Liver (tissue), 3 donors: ENCODE data around the gene HID1.

Experiments
- CTCF ChIP-seq: fragments of 150-350 bp; IDR thresholded peaks from 2 replicates; pipeline ENCODE4 v1.5.1; 2017; ENCODE audit warnings: improper control_type of control experiment, low read depth, low read length; ENCODE audit not compliant: missing input control
- EGR1 ChIP-seq, 2 donors: IDR thresholded peaks; 2 replicates each; pipeline ENCODE4 v1.6.1; 2016 to 2018; ENCODE audit warnings: antibody characterized with exemption in 2 of 2, low read depth in 2 of 2
- FOXA1 ChIP-seq: IDR thresholded peaks from 2 replicates; pipeline ENCODE4 v1.6.1; 2016; ENCODE audit warnings: antibody characterized with exemption
- GABPA ChIP-seq, 2 donors: IDR thresholded peaks in 1 of 2; conservative IDR thresholded peaks in 1 of 2; 2 replicates each; pipeline ENCODE4 v1.6.1; 2016; ENCODE audit warnings: antibody characterized with exemption in 2 of 2, mild to moderate bottlenecking in 1 of 2, moderate library complexity in 1 of 2
- JUND ChIP-seq, 2 donors: IDR thresholded peaks; 2 replicates each; pipeline ENCODE4 v1.6.1; 2016; ENCODE audit warnings: antibody characterized with exemption in 2 of 2
- MAX ChIP-seq: IDR thresholded peaks from 2 replicates; pipeline ENCODE4 v1.6.1; 2016; ENCODE audit warnings: antibody characterized with exemption
- RAD21 ChIP-seq, 2 donors: IDR thresholded peaks; 2 replicates each; pipeline ENCODE4 v1.6.1; 2016; ENCODE audit warnings: antibody characterized with exemption in 2 of 2, mild to moderate bottlenecking in 2 of 2
- RXRA ChIP-seq, 2 donors: IDR thresholded peaks; 2 replicates each; pipeline ENCODE4 v1.6.1; 2017 to 2018; ENCODE audit warnings: antibody characterized with exemption in 2 of 2, mild to moderate bottlenecking in 1 of 2
- SP1 ChIP-seq: IDR thresholded peaks from 2 replicates; pipeline ENCODE4 v1.6.1; 2018; ENCODE audit warnings: antibody characterized with exemption, mild to moderate bottlenecking
- YY1 ChIP-seq: IDR thresholded peaks from 2 replicates; pipeline ENCODE4 v1.6.1; 2016; ENCODE audit warnings: antibody characterized with exemption, mild to moderate bottlenecking
- ZBTB33 ChIP-seq: IDR thresholded peaks from 2 replicates; pipeline ENCODE4 v1.6.1; 2016; ENCODE audit warnings: antibody characterized with exemption
- donor health status: healthy.
- donor health status: healthy.

GRCh38 chr17:74930535-74931036 lies 42.0 kb downstream of the HID1 start:
- TF ChIP-seq GABPA (IDR thresholded peaks at IDR 0.05 in 1 of 2, conservative IDR thresholded peaks at IDR 0.05 in 1 of 2), result no peak
- TF ChIP-seq CTCF, result no peak
- no peak for TF ChIP-seq FOXA1
- no peak for TF ChIP-seq JUND (IDR thresholded peaks at IDR 0.05)
- TF ChIP-seq EGR1 (IDR thresholded peaks at IDR 0.05; ENCODE audit: low read depth in 2 of 2), result no peak
- no peak for TF ChIP-seq MAX
- no peak for TF ChIP-seq SP1
- no peak for TF ChIP-seq ZBTB33
- TF ChIP-seq RAD21 (IDR thresholded peaks at IDR 0.05), result no peak
- no peak for TF ChIP-seq YY1
- TF ChIP-seq RXRA (IDR thresholded peaks at IDR 0.05), result no peak
